Psoas muscle (tissue), 8 donors: ENCODE data around the gene PDLIM3. TPM values are rescaled to one million over a fixed set of nuclear protein-coding genes. Genes with fewer than 3 reads are reported as not detected.
"Not testable (repeated sequence)": the region's sequence is repeated elsewhere in the genome, so short reads cannot be mapped to it uniquely, and the experiment has no call there.

Experiments
- ATAC-seq, 4 donors: fragments of 200-7000 bp; cut with Tn5 transposase; one replicate each; pipeline ENCODE4 v1.9.1; 2020; ENCODE audit warnings: moderate library complexity in 3 of 4, mild to moderate bottlenecking in 2 of 4
- DNase-seq, 2 donors: peaks; one replicate each; pipeline ENCODE4 v3.0.0-alpha.2; 2020
- H3K27ac ChIP-seq: fragments of 200-600 bp; one replicate; pipeline ENCODE4 v1.8.0; 2022
- H3K27me3 ChIP-seq, 3 donors: fragments of 200-600 bp in 1 of 3; one replicate each; pipeline versions ENCODE4 v1.6.1 to v1.8.0; 2013 to 2022; ENCODE audit warnings: low read length in 2 of 3, mild to moderate bottlenecking in 2 of 3, moderate library complexity in 1 of 3; ENCODE audit not compliant: insufficient read depth in 3 of 3
- H3K36me3 ChIP-seq, 2 donors: fragments of 200-600 bp in 1 of 2; one replicate each; pipeline versions ENCODE4 v1.6.1 to v1.8.0; 2013 to 2022; ENCODE audit warnings: low read depth in 1 of 2, mild to moderate bottlenecking in 1 of 2, moderate library complexity in 1 of 2; ENCODE audit not compliant: insufficient read depth in 1 of 2
- H3K4me1 ChIP-seq: fragments of 200-600 bp; one replicate; pipeline ENCODE4 v1.8.0; 2022
- H3K4me3 ChIP-seq: fragments of 200-600 bp; one replicate; pipeline ENCODE4 v1.8.0; 2022; ENCODE audit warnings: mild to moderate bottlenecking
- H3K9me3 ChIP-seq: fragments of 200-600 bp; one replicate; pipeline ENCODE4 v1.8.0; 2022
- CTCF ChIP-seq: fragments of 200-600 bp; IDR thresholded peaks from one replicate; pipeline ENCODE4 v1.8.0; 2022; ENCODE audit warnings: antibody characterized with exemption
- WGBS, 3 donors: extraction: QIAGEN DNeasy Blood & Tissue Kit; methylation state at CpG; one replicate each; pipeline versions ENCODE4 v1.1.6 to v1.1.7; 2013; 5-methylcytosine and 5-hydroxymethylcytosine counted together
- intact Hi-C, 2 donors: fragments of 100-400 bp; cut with DNase I; formaldehyde crosslinking; loops; one replicate each; pipeline versions ENCODE4 v1.11.0 to v1.14.2; 2022
- polyA plus RNA-seq, 3 donors: library from polyadenylated mRNA; stranded (reverse); fragments of 200-250 nt; gene quantifications; one replicate each; pipeline ENCODE4 v1.2.3, GENCODE V29; 2013
- total RNA-seq, 4 donors: library from RNA; stranded (reverse); fragmentation: NEBNext Ultra II Directional in 2 of 4; extraction: Animal tissue kit (Norgen Biotek cat#: 25700) in 2 of 4; gene quantifications; one replicate each; pipeline versions ENCODE4 v1.2.1 to v1.2.4, GENCODE V29; 2021 to 2023
- donor health status: healthy with polysubstance abuse.
- donor health status: DM: no; HTN: no; CAD: no; lungs with moderate emphysema.
- donor health status: Bipolar disorder and iron deficiency.
- donor health status: healthy.
- donor health status: DM: yes; HTN: yes; CAD: no.
- donor health status: DM: no; HTN: no; CAD: no.
- donor health status: DM: no; HTN: no; CAD: no.
- donor health status: DM: yes; HTN: yes; CAD: no.

The PDLIM3 gene
- total and polyA plus RNA-seq, 7 donors, result 703 to 5,341 (median 2,718) TPM

- H3K27me3 ChIP-seq, result no peaks in the 10 kb centered on the region
- 4 to 9% (median 5%) methylated on average over 28 to 32 of the region's 32 CpGs for WGBS, 3 donors
- H3K27ac ChIP-seq, result peak overlapping the region; percentile 99
- ATAC-seq (peak; percentile 77 to 87 (median 82)), DNase-seq (no peak)
- peaks cover 5% of the 10 kb centered on the region for H3K4me1 ChIP-seq
- H3K36me3 ChIP-seq, result peaks cover 0 to 30% of the 10 kb centered on the region in 2 donors
- intact Hi-C loops, result loop anchor here (2.0 to 5.0 kb wide), 2 partner anchors 36 to 37 kb away; no protein-coding TSS in a partner anchor
- TF ChIP-seq CTCF, result no peak
- H3K9me3 ChIP-seq, result no peaks in the 10 kb centered on the region
- peak overlapping the region; percentile 90 for H3K4me3 ChIP-seq
Measured at GRCh38 chr4:185535612-185536410, 504 bp upstream of the PDLIM3 start.

- DNase-seq (no peak), ATAC-seq (peak; percentile 2 to 35 (median 22))
- intact Hi-C loops, result loop anchor here in 1 of 2 donors (2.0 kb wide), 1 partner anchor 38 kb away; no protein-coding TSS in a partner anchor
- WGBS, 3 donors, result 1 to 2% (median 1%) methylated on average over 10 of the region's 10 CpGs
- Histone ChIP-seq H3K4me1 (peaks cover 5% of the 10 kb centered on the region), H3K27ac (peak overlapping the region; percentile 99), H3K9me3 (no peaks in the 10 kb centered on the region), H3K4me3 (peak overlapping the region; percentile 90), H3K27me3 (no peaks in the 10 kb centered on the region), H3K36me3 (peaks cover 0 to 42% of the 10 kb centered on the region in 2 donors)
- TF ChIP-seq CTCF, result no peak
Measured at GRCh38 chr4:185534511-185534865, 819 bp downstream of the PDLIM3 start.

- no peak for DNase-seq
- no peak for TF ChIP-seq CTCF
- peak; percentile 17 to 47 (median 24) for ATAC-seq
- H3K36me3 ChIP-seq, result peaks cover 0 to 59% of the 10 kb centered on the region in 2 donors
- no peaks in the 10 kb centered on the region for H3K27me3 ChIP-seq
- H3K27ac ChIP-seq, result peak overlapping the region; percentile 99
- peaks cover 6% of the 10 kb centered on the region for H3K4me1 ChIP-seq
- intact Hi-C loops, result no loop called here
- no peaks in the 10 kb centered on the region for H3K9me3 ChIP-seq
- WGBS, 3 donors, result 30 to 40% (median 32%) methylated on average over 6 of the region's 6 CpGs
- H3K4me3 ChIP-seq, result peak overlapping the region; percentile 90
Measured at GRCh38 chr4:185532795-185533324, 2.4 kb downstream of the PDLIM3 start.

- Histone ChIP-seq H3K4me3 (peak overlapping the region; percentile 90), H3K27ac (peak overlapping the region; percentile 99), H3K27me3 (no peaks in the 10 kb centered on the region), H3K9me3 (no peaks in the 10 kb centered on the region), H3K4me1 (peaks cover 12% of the 10 kb centered on the region), H3K36me3 (peaks cover 0 to 64% of the 10 kb centered on the region in 2 donors)
- intact Hi-C loops, result no loop called here
- 29 to 32% (median 31%) methylated on average over 7 of the region's 7 CpGs for WGBS, 3 donors
- TF ChIP-seq CTCF, result no peak
- ATAC-seq (peak; percentile 17 to 35 (median 20)), DNase-seq (no peak)
Measured at GRCh38 chr4:185532293-185532692, 3.0 kb downstream of the PDLIM3 start.

GRCh38 chr4:185531654-185532053 lies 3.7 kb downstream of the PDLIM3 start:
- WGBS, 3 donors, result 29 to 49% (median 34%) methylated on average over 10 to 11 of the region's 11 CpGs
- H3K27me3 ChIP-seq, intact Hi-C loops, H3K9me3 ChIP-seq: not testable (repeated sequence)
- Histone ChIP-seq H3K4me3 (peak overlapping the region; percentile 90), H3K36me3 (peaks cover 0 to 71% of the 10 kb centered on the region in 2 donors), H3K27ac (peak overlapping the region; percentile 99), H3K4me1 (peaks cover 12% of the 10 kb centered on the region)
- DNase-seq, result peak in 1 of 2 donors; percentile 72
- ATAC-seq, result peak; percentile 7 to 45 (median 18)
